ENCODE results near the gene MLST8. TPM values are rescaled to one million over a fixed set of nuclear protein-coding genes. Genes with fewer than 3 reads are reported as not detected.
A peak's percentile ranks its signal among the peaks of the same experiment; 100 is the strongest.

Gene MLST8
- total and polyA plus RNA-seq, 2 of the 8 experiments (the other 6 are each of a cell fraction or from before 2014, with no cell fraction given): 67.6 to 321 TPM

DNA sequence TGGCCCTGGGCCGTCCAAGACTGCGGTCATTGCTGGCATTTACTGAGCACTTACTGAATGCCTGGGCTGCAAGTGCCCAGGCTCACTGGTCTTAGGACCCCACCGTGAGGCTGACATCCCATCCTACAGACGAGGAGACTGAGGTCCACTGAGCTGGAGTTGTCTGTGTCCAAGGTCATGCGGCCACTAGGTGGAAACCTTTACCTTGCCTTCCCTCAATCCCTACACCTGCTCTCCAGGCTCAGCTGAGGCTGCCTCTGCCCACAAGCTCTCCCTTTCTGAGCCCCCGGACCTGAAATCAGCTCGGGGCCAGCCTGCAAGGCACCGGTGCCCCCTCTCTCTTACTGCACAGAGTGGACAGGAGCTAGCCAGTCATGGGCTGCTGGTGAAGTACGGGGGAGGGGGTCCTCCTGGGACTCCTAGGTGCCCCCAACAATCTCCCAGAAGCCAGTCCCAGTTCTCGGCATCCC, 10.4 kb upstream of the MLST8 start:
- no peak overlapping the region for H2AK5ac ChIP-seq (ENCODE audit: low read depth, low read length)
- H2BK20ac ChIP-seq (ENCODE audit: low read length): no peak overlapping the region
- no peak overlapping the region for H4K5ac ChIP-seq (ENCODE audit: insufficient read length, low read depth, low read length)
- FAIRE-seq (peak; percentile 97), DNase-seq (ENCODE audit: low read depth in 1 of 2, low spot score in 2 of 2) (peak in 1 of 2 experiments; percentile 80)
- no peak overlapping the region for H4K91ac ChIP-seq (replicated peaks; ENCODE audit: insufficient read length, low read length)
- H3K9ac ChIP-seq (replicated peaks in 1 of 4; ENCODE audit: extremely low read depth in 1 of 4, low read depth in 3 of 4, low read length in 3 of 4): no peak overlapping the region
- ChIA-PET CTCF (ENCODE audit: partially characterized antibody) (interaction anchor here (0.6 to 3.2 kb wide), 39 partner anchors 9 to 455 kb away, joined by 3 to 26 read pairs (median 4); partner anchors contain the start of genes BRICD5, DNASE1L2, E4F1 and ECI1), POLR2A (ENCODE audit: partially characterized antibody) (interaction anchor here (0.7 to 6.9 kb wide), 21 partner anchors 8 to 306 kb away, joined by 3 to 63 read pairs (median 4); partner anchors contain the start of genes BRICD5, DNASE1L2, ECI1 and MLST8)
- H3K4me2 ChIP-seq (ENCODE audit: insufficient read depth in 1 of 2, low read depth in 2 of 2, low read length in 2 of 2): peak overlapping the region; percentile 52 to 97
- H3K4ac ChIP-seq (replicated peaks; ENCODE audit: insufficient read length, low read depth, low read length): no peak overlapping the region
- no peaks in the 10 kb centered on the region for H3K9me3 ChIP-seq (ENCODE audit: insufficient read depth in 2 of 2, low read depth in 1 of 2, low read length in 1 of 2)
- H2BK5ac ChIP-seq (ENCODE audit: low read depth, low read length): no peak overlapping the region
- peaks cover 4 to 14% of the 10 kb centered on the region in 2 experiments for H4K20me1 ChIP-seq (replicated peaks in 1 of 2; ENCODE audit: control insufficient read depth in 1 of 2, insufficient read depth in 2 of 2, low read length in 2 of 2)
- WGBS, 2 experiments (ENCODE audit: extremely low coverage in 1 of 2, insufficient coverage in 1 of 2, insufficient read length in 1 of 2, insufficient replicate concordance in 2 of 2, low coverage in 1 of 2, low lambda C conversion rate in 2 of 2, missing lambda C conversion rate in 1 of 2): 26% methylated on average over 9 of the region's 10 CpGs; no CpG with 5 or more reads in 1 of the 2 experiments
- no peak overlapping the region for H4K8ac ChIP-seq (ENCODE audit: extremely low read depth, insufficient read depth, low read length)
- H2BK12ac ChIP-seq (ENCODE audit: low read depth, low read length): no peak overlapping the region
- no peak overlapping the region for H3K56ac ChIP-seq (replicated peaks; ENCODE audit: insufficient read length, low read depth, low read length)
- H3K36me3 ChIP-seq (ENCODE audit: control insufficient read depth in 2 of 4, insufficient read depth in 4 of 4, low read length in 3 of 4): no peaks in the 10 kb centered on the region
- no peak overlapping the region for H3K14ac ChIP-seq (ENCODE audit: insufficient read length)
- H3K4me1 ChIP-seq (replicated peaks in 1 of 4; ENCODE audit: control insufficient read depth in 3 of 4, insufficient read depth in 4 of 4, low read length in 3 of 4): peaks cover 0 to 10% (median 3%) of the 10 kb centered on the region in 4 experiments; a peak in 4 of 7 replicates
- H3K23me2 ChIP-seq (ENCODE audit: low read depth, low read length): peaks cover 8% of the 10 kb centered on the region; the same call in 1 of the 2 replicates
- H2AFZ ChIP-seq (ENCODE audit: low read length): no peak overlapping the region
- H3K27ac ChIP-seq (ENCODE audit: low read depth, low read length): no peak overlapping the region; the same call in 1 of the 2 replicates
- peaks cover 4 to 32% (median 24%) of the 10 kb centered on the region in 4 experiments for H3K27me3 ChIP-seq (replicated peaks in 1 of 4; ENCODE audit: control insufficient read depth in 3 of 4, extremely low read depth in 1 of 4, insufficient read depth in 3 of 4, low read length in 3 of 4)
- H2BK120ac ChIP-seq (replicated peaks; ENCODE audit: low read depth, low read length): no peak overlapping the region
- H3K23ac ChIP-seq (ENCODE audit: insufficient read length): no peak overlapping the region
- peak overlapping the region; percentile 39 to 74 (median 48); a peak in 7 of 8 replicates for H3K4me3 ChIP-seq (ENCODE audit: extremely low read depth in 1 of 4, insufficient read depth in 2 of 4, low read depth in 3 of 4, low read length in 4 of 4)
- no peaks in the 10 kb centered on the region for H3K79me1 ChIP-seq (ENCODE audit: low read depth, low read length)
- H3K79me2 ChIP-seq (ENCODE audit: control insufficient read depth in 1 of 2, insufficient read depth in 2 of 2, low read length in 2 of 2): no peaks in the 10 kb centered on the region
- H2BK15ac ChIP-seq (ENCODE audit: low read length): no peak overlapping the region
- H3K18ac ChIP-seq (ENCODE audit: extremely low read depth, low read length): no peak overlapping the region
- TF ChIP-seq KDM4A (IDR thresholded peaks at IDR 0.05; ENCODE audit: low read depth, low read length, severe bottlenecking) (peak; percentile 8), TCF12 (IDR thresholded peaks at IDR 0.05; ENCODE audit: low read depth, low read length) (0 out of 2 replicates have a peak, but pooled peaks have one; percentile 75), KDM1A (IDR thresholded peaks at IDR 0.05; ENCODE audit: borderline replicate concordance, low read length) (peak; percentile 98), HDAC2 (IDR thresholded peaks at IDR 0.05; ENCODE audit: borderline replicate concordance in 1 of 2, low read depth in 2 of 2, low read length in 2 of 2) (peak in 1 of 2 experiments; percentile 91; a peak in 2 of 4 replicates), SIN3A (conservative IDR thresholded peaks at IDR 0.05 in 1 of 2, IDR thresholded peaks at IDR 0.05 in 1 of 2; ENCODE audit: low read depth in 1 of 2, low read length in 2 of 2) (peak in 1 of 2 experiments; percentile 88; a peak in 2 of 4 replicates), RAD21 (IDR thresholded peaks at IDR 0.05 in 1 of 2, conservative IDR thresholded peaks at IDR 0.05 in 1 of 2; ENCODE audit: low read depth in 2 of 2, low read length in 2 of 2) (peak; percentile 88), GABPA (IDR thresholded peaks at IDR 0.05; ENCODE audit: borderline replicate concordance, insufficient read depth, low read length) (no peak), JUN (IDR thresholded peaks at IDR 0.05; ENCODE audit: low read depth, low read length) (no peak)
- TF ChIP-seq, protein P1, sequence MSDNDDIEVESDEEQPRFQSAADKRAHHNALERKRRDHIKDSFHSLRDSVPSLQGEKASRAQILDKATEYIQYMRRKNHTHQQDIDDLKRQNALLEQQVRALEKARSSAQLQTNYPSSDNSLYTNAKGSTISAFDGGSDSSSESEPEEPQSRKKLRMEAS (IDR thresholded peaks at IDR 0.05): 0 out of 2 replicates have a peak, but pooled peaks have one; percentile 9

All from H1 (cell line).